GM15510 (cell line): ENCODE data around the gene SIAH3.

Source experiments
- POLR2A ChIP-seq: IDR thresholded peaks from 3 replicates; pipeline ENCODE4 v1.6.1; 2011; ENCODE audit warnings: borderline replicate concordance; ENCODE audit not compliant: insufficient read length; ENCODE audit errors: extremely low read depth

The SIAH3 gene

GRCh38 chr13:45783346-45784043 is 68.1 kb downstream of the SIAH3 start:
- no peak for TF ChIP-seq POLR2A

DNA sequence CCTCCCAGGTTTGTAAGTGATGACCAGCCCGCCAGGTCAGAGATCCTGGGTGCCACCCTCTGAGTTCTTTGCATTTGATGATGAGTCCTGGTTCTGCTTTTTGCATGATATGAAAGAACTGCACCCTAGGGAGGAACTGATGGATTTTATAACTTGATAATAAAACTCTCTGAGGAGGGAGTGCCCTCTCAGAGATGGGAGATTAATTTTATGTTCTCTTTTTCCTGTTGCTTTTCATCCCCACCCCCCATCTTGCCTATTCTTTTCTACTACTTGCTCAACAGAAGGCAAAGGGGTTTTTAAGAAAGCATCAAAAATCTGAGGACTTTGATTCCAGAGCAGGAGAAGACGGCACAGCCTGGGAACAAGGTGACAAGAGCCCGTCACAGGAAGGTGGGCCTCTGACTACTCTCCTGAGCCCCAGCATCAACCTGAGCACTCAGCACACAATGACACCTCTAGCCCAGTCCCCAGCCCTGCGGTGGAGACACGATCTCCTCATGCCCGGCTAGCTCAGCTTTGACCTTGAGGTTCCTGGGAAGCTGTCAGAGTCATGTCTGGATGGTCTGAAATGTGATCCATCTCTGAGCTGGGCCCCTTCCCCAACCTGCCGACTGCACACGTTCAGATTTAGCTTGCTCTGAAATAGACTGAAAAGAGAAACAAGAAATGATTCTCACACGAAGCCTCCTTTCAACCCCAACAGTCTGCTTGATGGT is 69.1 kb downstream of the SIAH3 start:
- no peak for TF ChIP-seq POLR2A

GRCh38 chr13:45781553-45782326 is 69.8 kb downstream of the SIAH3 start:
- no peak for TF ChIP-seq POLR2A

DNA sequence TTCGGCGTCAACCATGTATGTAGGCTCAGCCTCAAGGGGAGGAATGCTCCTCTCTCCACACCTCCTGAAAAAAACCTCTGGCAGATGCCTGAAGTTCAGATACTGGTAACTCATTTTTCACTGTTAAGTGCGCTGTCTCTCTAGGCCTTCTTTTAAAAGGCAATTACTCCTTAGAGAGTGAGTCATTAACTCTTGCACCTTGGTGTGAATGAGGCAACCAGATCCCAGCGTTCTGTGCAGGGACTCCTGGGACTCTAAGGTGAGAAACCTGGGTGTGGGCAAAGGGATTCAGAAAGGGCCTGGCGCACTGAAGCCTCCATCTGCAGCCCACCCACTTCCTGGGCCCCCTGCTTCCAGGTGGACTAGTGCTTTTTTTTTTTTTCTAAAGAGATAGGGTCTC is 71.7 kb downstream of the SIAH3 start:
- no peak for TF ChIP-seq POLR2A

DNA sequence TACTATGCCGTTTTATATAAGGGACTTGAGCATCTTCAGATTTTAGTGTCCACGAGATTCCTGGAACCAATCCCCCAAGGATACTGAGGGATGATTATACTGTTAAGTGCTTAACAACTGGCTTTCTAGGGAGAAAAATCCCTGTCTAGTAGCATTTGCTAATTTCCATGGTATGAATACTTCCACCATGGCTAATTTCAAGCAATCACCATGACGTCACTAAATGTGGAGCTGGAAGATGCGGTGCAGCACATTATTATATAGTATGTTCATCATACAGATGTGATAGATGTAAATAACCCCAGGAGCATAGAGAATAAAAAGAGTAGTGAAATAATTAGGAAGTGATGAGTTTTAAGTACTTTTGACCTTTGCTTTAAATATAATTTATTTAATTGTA is 72.7 kb downstream of the SIAH3 start:
- no peak for TF ChIP-seq POLR2A

DNA sequence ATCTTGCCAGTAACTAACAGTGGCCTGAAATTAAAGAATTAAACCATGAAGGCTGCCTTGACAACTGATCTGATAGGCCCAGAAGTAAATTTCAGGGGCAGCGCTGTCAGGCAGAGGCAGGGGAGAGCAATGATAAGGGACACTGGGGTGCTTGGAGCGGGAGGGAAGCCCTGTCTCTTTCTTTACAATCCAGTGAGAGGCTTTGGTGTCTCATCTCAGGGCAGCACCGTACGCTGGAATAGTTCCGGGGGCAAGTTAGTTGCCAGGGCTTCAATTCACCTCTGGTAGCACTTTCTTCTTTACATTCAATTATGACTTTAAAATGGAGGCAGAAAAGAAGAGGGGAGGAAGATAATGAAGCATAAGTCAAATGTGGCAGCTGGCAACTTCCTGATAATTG is 74.8 kb downstream of the SIAH3 start:
- TF ChIP-seq POLR2A, result no peak

GRCh38 chr13:45775401-45775963 is 76.1 kb downstream of the SIAH3 start:
- TF ChIP-seq POLR2A, result no peak

DNA sequence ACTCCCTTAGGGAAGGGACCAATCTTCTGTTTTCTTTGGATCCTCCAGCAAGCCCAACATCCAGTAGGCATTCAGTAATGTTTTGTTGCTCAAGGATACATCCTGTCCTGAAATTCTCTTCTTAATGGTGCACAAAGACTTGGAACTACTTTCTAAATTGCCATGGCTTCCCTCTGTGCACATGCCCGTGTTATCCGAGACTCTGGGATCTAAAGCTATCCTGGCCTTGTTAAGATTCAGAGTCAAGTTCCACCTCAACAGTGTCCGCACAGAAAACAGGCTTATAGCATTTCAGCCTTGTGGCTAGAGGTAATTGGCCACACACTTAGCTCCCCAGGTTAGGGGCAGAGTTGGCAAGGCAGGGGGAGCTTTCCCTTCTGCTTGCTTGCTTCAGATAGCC is 77.6 kb downstream of the SIAH3 start:
- no peak for TF ChIP-seq POLR2A

DNA sequence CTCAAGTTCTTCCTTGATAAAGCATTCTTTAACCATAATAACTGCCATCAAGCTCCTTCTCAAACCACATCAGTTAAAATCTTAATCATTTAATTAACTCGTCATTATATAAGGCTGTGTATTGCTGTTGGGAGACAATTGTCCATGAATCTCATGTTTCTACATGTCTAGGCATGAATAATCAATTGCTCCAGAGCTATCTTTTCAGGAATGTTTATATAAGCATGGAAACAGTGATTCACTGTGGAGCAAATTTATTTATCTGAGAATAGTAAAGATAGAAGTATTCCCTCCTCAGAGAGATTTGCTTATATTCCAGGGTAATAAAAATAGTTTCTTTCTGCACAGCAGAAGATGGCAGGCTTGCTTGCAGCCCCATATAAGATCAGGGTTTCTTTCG is 78.3 kb downstream of the SIAH3 start:
- TF ChIP-seq POLR2A, result no peak

DNA sequence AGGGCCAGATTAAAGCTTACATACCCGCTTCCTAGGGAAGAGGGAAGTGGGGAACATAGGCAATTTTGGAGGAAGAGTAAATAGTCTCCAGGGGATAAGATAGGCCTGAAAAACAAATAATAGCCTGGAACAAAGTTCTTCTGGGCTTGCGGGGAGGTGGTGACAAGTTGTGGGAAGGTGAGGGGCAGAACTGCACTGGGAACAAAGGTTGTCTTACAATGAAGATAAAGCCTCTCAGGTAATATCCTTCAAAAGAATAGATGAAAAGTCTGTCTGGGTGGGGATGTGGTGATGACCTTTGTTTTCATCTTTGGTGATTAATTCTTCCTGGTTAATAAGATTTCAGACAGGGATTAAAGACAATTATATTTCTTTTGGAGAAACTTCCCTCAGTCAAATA is 80.7 kb downstream of the SIAH3 start:
- no peak for TF ChIP-seq POLR2A

- no peak for TF ChIP-seq POLR2A
Observed at GRCh38 chr13:45768656-45769479, 82.7 kb downstream of the SIAH3 start.

- TF ChIP-seq POLR2A, result no peak
Observed at GRCh38 chr13:45765464-45765863, 86.1 kb downstream of the SIAH3 start.

DNA sequence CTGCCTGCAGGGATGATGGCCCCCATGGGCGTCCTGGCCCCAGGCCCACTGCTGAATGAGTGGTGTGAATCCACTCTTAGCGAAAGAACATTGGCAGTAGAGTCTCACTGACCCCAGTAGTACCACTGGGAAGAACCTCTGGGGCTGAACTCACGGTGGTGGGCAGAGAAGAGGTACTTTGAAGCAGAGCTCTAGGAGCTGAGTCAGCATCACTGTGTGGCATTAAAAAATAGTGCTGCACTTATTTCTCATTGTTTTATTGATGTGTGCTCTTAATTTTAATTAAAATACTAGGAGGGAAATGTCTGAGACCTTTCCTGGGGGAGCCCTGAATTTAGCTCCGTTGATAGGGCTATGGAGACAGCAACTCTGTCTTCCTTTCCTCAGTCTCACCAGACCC is 88.1 kb downstream of the SIAH3 start:
- no peak for TF ChIP-seq POLR2A

DNA sequence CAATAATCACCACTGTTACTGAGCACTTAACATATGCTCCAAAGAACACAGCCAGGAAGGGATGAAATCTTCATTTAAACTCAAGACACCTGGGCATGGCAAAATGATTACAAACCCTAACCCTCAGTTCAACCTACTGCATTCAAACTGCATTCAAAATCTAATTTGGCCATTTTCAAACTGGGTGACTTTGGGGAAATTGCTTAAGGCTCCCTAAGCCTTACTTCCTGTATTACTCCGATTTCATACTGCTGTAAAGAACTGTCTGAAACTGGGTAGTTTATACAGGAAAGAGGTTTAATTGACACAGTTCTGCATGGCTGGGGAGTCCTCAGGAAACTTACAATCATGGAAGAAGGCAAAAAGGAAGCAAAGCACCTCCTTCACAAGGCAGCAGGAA is 99.0 kb downstream of the SIAH3 start:
- no peak for TF ChIP-seq POLR2A

GRCh38 chr13:45751885-45752284 is 99.7 kb downstream of the SIAH3 start:
- TF ChIP-seq POLR2A, result no peak

GRCh38 chr13:45750566-45750965 is 101.0 kb downstream of the SIAH3 start:
- no peak for TF ChIP-seq POLR2A
